ENCODE data around the gene ADAM19. TPM values are rescaled to one million over a fixed set of nuclear protein-coding genes. Genes with fewer than 3 reads are reported as not detected.

ADAM19 gene
- total and polyA plus RNA-seq, 2 experiments from 2014 or later: 6.5 to 11.5 TPM

DNA sequence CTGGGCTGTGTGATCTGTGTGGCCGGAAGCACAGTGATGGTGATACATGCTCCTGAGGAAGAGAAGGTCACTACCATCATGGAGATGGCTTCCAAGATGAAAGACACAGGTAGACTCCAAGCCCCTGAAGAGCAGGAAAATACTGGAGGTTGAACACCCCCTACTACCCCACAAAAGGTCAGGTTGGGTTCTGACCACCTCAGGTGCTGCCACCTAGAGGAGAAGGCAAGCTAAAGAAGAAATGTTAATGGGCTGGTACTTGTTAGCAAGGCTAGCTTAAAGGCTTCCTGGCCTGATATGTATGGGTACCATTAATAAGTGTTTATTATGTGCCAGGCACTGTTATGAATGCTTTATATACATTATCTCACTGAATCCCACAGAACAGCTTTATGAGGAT, 103.9 kb downstream of the ADAM19 start:
- Histone ChIP-seq H3K36me3 (no peaks in the 10 kb centered on the region), H3K4me3 (no peak overlapping the region), H3K27me3 (no peaks in the 10 kb centered on the region), H3K27ac (no peak overlapping the region), H3K4me1 (ENCODE audit: low read depth) (peaks cover 10% of the 10 kb centered on the region), H3K9me3 (ENCODE audit: low read depth) (no peaks in the 10 kb centered on the region)
- TF ChIP-seq, protein P1, sequence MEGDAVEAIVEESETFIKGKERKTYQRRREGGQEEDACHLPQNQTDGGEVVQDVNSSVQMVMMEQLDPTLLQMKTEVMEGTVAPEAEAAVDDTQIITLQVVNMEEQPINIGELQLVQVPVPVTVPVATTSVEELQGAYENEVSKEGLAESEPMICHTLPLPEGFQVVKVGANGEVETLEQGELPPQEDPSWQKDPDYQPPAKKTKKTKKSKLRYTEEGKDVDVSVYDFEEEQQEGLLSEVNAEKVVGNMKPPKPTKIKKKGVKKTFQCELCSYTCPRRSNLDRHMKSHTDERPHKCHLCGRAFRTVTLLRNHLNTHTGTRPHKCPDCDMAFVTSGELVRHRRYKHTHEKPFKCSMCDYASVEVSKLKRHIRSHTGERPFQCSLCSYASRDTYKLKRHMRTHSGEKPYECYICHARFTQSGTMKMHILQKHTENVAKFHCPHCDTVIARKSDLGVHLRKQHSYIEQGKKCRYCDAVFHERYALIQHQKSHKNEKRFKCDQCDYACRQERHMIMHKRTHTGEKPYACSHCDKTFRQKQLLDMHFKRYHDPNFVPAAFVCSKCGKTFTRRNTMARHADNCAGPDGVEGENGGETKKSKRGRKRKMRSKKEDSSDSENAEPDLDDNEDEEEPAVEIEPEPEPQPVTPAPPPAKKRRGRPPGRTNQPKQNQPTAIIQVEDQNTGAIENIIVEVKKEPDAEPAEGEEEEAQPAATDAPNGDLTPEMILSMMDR (IDR thresholded peaks at IDR 0.05; ENCODE audit: low read depth, low read length): peak; percentile 76
- DNase-seq (ENCODE audit: low read depth in 1 of 2, low spot score in 1 of 2): peak; percentile 24 to 52

DNA sequence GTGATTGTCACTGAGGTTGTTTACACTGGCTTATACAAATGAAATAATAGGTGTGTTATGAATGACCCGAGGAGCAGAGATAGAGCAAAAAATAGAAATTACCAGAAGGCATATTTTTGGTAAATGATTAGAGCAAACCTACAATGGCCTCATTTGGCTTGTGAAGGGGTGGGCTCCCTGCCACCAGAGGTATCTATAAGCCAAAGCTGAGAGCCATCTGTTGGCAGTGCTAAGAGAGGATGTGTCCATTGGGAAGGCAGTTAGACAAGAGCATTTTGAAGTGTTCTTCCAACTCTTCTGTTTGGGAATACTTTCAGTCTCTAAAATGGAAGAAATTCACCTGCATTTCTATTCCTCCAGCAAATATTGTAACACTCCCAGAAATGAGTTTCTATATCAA, 104.9 kb downstream of the ADAM19 start:
- Histone ChIP-seq H3K9me3 (ENCODE audit: low read depth) (no peaks in the 10 kb centered on the region), H3K27me3 (no peaks in the 10 kb centered on the region), H3K36me3 (no peaks in the 10 kb centered on the region), H3K4me3 (no peak overlapping the region), H3K27ac (peak overlapping the region; percentile 3), H3K4me1 (ENCODE audit: low read depth) (peaks cover 10% of the 10 kb centered on the region)
- no peak for DNase-seq (ENCODE audit: low read depth in 1 of 2, low spot score in 1 of 2)
- TF ChIP-seq, protein P1 (IDR thresholded peaks at IDR 0.05; ENCODE audit: low read depth, low read length): no peak

DNA sequence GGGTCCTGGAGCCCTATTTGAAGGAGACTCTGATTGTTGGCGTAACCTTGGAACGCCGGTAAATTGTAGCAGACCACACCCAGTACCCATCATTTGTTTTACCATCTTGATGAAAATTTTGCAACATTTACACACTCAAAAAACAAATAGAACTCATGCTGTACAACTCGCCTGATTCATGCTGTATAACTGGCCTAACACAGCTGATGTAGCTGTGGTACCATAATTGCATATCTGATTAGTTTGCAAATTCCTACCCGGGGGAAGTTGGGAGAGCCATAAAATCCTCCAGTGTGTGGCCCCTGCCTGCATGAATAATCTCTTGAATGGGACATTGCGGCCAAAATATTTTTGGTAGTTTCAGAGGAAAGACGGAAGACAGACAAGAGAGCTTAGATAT, 105.9 kb downstream of the ADAM19 start:
- no peak overlapping the region for H3K4me3 ChIP-seq
- no peaks in the 10 kb centered on the region for H3K27me3 ChIP-seq
- H3K27ac ChIP-seq: peak overlapping the region; percentile 3
- no peaks in the 10 kb centered on the region for H3K36me3 ChIP-seq
- TF ChIP-seq, protein P1 (IDR thresholded peaks at IDR 0.05; ENCODE audit: low read depth, low read length): no peak
- peaks cover 10% of the 10 kb centered on the region for H3K4me1 ChIP-seq (ENCODE audit: low read depth)
- no peaks in the 10 kb centered on the region for H3K9me3 ChIP-seq (ENCODE audit: low read depth)
- no peak for DNase-seq (ENCODE audit: low read depth in 1 of 2, low spot score in 1 of 2)

DNA sequence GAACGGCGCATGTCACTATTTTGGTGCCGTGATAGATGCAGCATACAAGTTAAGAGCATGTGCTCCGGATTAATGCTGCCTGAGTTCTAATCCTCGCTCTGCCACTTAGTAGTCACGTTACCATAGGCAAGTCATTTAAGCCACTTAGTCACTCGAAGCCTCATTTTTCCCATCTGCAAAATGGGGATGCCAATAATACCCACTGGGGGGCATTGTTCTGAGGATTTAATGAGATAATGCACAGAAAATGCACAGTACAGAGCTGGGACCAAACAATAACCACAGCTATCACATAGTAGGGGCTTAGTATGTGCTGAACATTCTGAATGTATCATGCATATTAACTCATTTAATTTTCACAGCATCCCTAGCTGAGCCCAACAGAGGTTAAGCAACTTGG, 106.5 kb downstream of the ADAM19 start:
- Histone ChIP-seq H3K9me3 (ENCODE audit: low read depth) (no peaks in the 10 kb centered on the region), H3K36me3 (no peaks in the 10 kb centered on the region), H3K27ac (no peak overlapping the region), H3K4me1 (ENCODE audit: low read depth) (peaks cover 10% of the 10 kb centered on the region), H3K27me3 (no peaks in the 10 kb centered on the region), H3K4me3 (no peak overlapping the region)
- DNase-seq (ENCODE audit: low read depth in 1 of 2, low spot score in 1 of 2): no peak
- TF ChIP-seq, protein P1 (IDR thresholded peaks at IDR 0.05; ENCODE audit: low read depth, low read length): no peak

DNA sequence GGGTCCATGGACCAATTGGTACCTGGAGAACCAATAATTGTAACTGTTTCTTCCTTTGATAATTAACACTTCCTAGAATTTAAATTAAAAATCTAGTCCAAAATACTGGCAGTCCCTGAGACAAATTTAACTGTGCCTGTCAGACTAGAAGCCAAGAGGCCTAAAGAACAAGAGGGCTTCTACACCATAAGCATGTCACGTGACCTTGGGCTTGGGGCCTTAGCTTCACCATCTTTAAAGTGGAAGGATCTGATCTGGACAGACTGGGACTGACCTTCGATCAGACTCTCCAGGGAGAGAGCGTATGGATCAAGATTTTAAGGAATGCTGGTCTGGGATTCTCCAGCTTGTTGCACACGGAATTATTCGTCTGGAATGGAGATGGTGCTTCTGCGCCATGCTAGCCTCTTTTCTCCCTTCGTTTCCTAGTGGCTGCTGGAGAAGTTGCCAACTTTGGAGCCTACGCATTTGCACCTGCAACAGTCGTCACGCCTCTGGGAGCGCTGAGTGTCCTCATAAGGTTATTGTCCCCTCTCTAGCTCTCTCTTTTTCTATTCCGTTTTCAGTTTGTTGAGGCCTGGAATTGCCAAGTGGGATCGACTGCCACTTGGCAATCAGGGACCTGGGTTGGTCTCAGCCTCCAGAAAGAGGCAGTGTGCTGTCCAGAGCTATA, 107.1 kb downstream of the ADAM19 start:
- DNase-seq (ENCODE audit: low read depth in 1 of 2, low spot score in 1 of 2): no peak
- no peaks in the 10 kb centered on the region for H3K27me3 ChIP-seq
- no peak overlapping the region for H3K4me3 ChIP-seq
- H3K9me3 ChIP-seq (ENCODE audit: low read depth): no peaks in the 10 kb centered on the region
- TF ChIP-seq, protein P1 (IDR thresholded peaks at IDR 0.05; ENCODE audit: low read depth, low read length): no peak
- peaks cover 10% of the 10 kb centered on the region for H3K4me1 ChIP-seq (ENCODE audit: low read depth)
- H3K27ac ChIP-seq: no peak overlapping the region
- H3K36me3 ChIP-seq: no peaks in the 10 kb centered on the region
